GM19463 (cell line): ENCODE data around the gene HOXC5.

Experiments used
- ATAC-seq: cut with Tn5 transposase; IDR thresholded peaks from one replicate; pipeline ENCODE4 v1.9.1; 2021; ENCODE audit warnings: mild to moderate bottlenecking, moderate library complexity; ENCODE audit not compliant: unreplicated experiment

Gene HOXC5

GRCh38 chr12:54032627-54033100, at the start of gene HOXC5:
HOXC5 (plus strand) TSS chr12:54033050; CDS start chr12:54033123, 73 bp downstream.
- ATAC-seq, result no peak

- no peak for ATAC-seq
Measured at GRCh38 chr12:53983568-53983949, 49.3 kb upstream of the HOXC5 start.

GRCh38 chr12:53983950-53984572, 48.8 kb upstream of the HOXC5 start:
- ATAC-seq, result no peak

- peak; percentile 50 for ATAC-seq
Measured at GRCh38 chr12:53984901-53985691, 47.8 kb upstream of the HOXC5 start, which contains the start of gene HOXC10. HOXC10 (plus strand) TSS chr12:53985146; CDS start chr12:53985260, 114 bp downstream.

- no peak for ATAC-seq
Measured at GRCh38 chr12:53985692-53985993, 47.2 kb upstream of the HOXC5 start.

GRCh38 chr12:53985994-53986685, 46.7 kb upstream of the HOXC5 start:
- no peak for ATAC-seq

GRCh38 chr12:53986686-53987483, 46.0 kb upstream of the HOXC5 start:
- ATAC-seq, result no peak

- no peak for ATAC-seq
Measured at GRCh38 chr12:53987787-53988230, 45.0 kb upstream of the HOXC5 start.

- ATAC-seq, result no peak
Measured at GRCh38 chr12:53988541-53989226, 44.2 kb upstream of the HOXC5 start.

- peak; percentile 43 for ATAC-seq
Measured at GRCh38 chr12:53989227-53990113, 43.4 kb upstream of the HOXC5 start.

- no peak for ATAC-seq
Measured at GRCh38 chr12:53990311-53991076, 42.4 kb upstream of the HOXC5 start.

GRCh38 chr12:53991077-53991460, 41.8 kb upstream of the HOXC5 start:
- ATAC-seq, result no peak

- ATAC-seq, result no peak
Measured at GRCh38 chr12:53992377-53992889, 40.4 kb upstream of the HOXC5 start.

- no peak for ATAC-seq
Measured at GRCh38 chr12:53993162-53994008, 39.5 kb upstream of the HOXC5 start.

GRCh38 chr12:53994009-53994263, 38.9 kb upstream of the HOXC5 start:
- ATAC-seq, result no peak

GRCh38 chr12:53994264-53995001, 38.4 kb upstream of the HOXC5 start:
- no peak for ATAC-seq

- ATAC-seq, result no peak
Measured at GRCh38 chr12:53995002-53995377, 37.9 kb upstream of the HOXC5 start.
